Measurements from ENCODE around the gene DFFA.

DNA sequence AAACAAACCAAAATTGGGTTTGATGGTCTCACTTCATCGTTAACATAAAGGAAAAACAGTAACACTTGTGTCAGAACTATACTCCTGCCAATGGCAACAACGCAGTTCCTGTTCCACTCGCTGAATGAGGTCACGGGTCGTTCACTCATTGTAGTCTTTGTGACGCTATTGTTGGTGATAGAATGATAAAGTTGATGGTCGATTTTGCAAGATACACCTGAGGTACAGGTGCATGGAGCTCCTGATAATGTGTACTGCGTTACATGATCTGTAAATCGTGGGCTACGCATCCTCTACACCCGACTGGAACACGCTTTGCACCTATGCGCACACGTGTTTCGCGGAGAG lies 42.5 kb downstream of the DFFA start:
- TF ChIP-seq, protein P1, sequence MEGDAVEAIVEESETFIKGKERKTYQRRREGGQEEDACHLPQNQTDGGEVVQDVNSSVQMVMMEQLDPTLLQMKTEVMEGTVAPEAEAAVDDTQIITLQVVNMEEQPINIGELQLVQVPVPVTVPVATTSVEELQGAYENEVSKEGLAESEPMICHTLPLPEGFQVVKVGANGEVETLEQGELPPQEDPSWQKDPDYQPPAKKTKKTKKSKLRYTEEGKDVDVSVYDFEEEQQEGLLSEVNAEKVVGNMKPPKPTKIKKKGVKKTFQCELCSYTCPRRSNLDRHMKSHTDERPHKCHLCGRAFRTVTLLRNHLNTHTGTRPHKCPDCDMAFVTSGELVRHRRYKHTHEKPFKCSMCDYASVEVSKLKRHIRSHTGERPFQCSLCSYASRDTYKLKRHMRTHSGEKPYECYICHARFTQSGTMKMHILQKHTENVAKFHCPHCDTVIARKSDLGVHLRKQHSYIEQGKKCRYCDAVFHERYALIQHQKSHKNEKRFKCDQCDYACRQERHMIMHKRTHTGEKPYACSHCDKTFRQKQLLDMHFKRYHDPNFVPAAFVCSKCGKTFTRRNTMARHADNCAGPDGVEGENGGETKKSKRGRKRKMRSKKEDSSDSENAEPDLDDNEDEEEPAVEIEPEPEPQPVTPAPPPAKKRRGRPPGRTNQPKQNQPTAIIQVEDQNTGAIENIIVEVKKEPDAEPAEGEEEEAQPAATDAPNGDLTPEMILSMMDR (conservative IDR thresholded peaks at IDR 0.05; ENCODE audit: low read depth, low read length) = no peak
- no peak for TF ChIP-seq EZH2 (IDR thresholded peaks at IDR 0.05; ENCODE audit: borderline replicate concordance, low read depth, low read length, poor library complexity, severe bottlenecking)
